Sigmoid colon (tissue), 7 donors: ENCODE results near the gene TCAP. TPM values are rescaled to one million over a fixed set of nuclear protein-coding genes. Genes with fewer than 3 reads are reported as not detected.

Experiments used
- DNase-seq: peaks from one replicate; pipeline ENCODE4 v3.0.0-alpha.2; 2019
- H3K27ac ChIP-seq, 4 donors: fragments of 200-600 bp; sonication (generic); one replicate each; pipeline ENCODE4 v1.5.1; 2016 to 2019; ENCODE audit warnings: mild to moderate bottlenecking in 1 of 4
- H3K27me3 ChIP-seq, 3 donors: fragments of 200-600 bp; sonication (generic); one replicate each; pipeline ENCODE4 v1.5.1; 2019; ENCODE audit warnings: mild to moderate bottlenecking in 1 of 3
- H3K36me3 ChIP-seq, 4 donors: fragments of 200-600 bp; sonication (generic); one replicate each; pipeline ENCODE4 v1.5.1; 2016 to 2019
- H3K4me1 ChIP-seq, 4 donors: fragments of 200-600 bp; sonication (generic); one replicate each; pipeline ENCODE4 v1.5.1; 2017 to 2019
- H3K4me3 ChIP-seq, 4 donors: fragments of 200-600 bp; sonication (generic); one replicate each; pipeline ENCODE4 v1.5.1; 2017 to 2019; ENCODE audit warnings: mild to moderate bottlenecking in 2 of 4, moderate library complexity in 1 of 4
- H3K9me3 ChIP-seq, 4 donors: fragments of 200-600 bp in 3 of 4; sonication (generic) in 3 of 4; one replicate each; pipeline versions ENCODE4 v1.5.1 to v1.6.1; 2013 to 2019
- EP300 ChIP-seq, 4 donors: sonication (generic); formaldehyde crosslinking; IDR thresholded peaks; one replicate each; pipeline ENCODE4 v1.6.1; 2017; ENCODE audit warnings: antibody characterized with exemption in 4 of 4
- POLR2A ChIP-seq, 2 donors: fragments of 450-650 bp; IDR thresholded peaks; one replicate each; pipeline ENCODE4 v1.6.1; 2016; ENCODE audit warnings: antibody characterized with exemption in 2 of 2, mild to moderate bottlenecking in 2 of 2, moderate library complexity in 2 of 2
- POLR2AphosphoS5 ChIP-seq, 4 donors: sonication (generic); formaldehyde crosslinking; IDR thresholded peaks; one replicate each; pipeline ENCODE4 v1.6.1; 2017; ENCODE audit warnings: antibody characterized with exemption in 4 of 4
- WGBS, 2 donors: extraction: QIAGEN DNeasy Blood & Tissue Kit; methylation state at CpG; one replicate each; pipeline ENCODE4 v1.1.7; 2013; 5-methylcytosine and 5-hydroxymethylcytosine counted together
- intact Hi-C: fragments of 100-400 bp; cut with DNase I; formaldehyde crosslinking; loops from one replicate; pipeline ENCODE4 v1.15.1; 2023
- polyA plus RNA-seq, 3 donors: library from polyadenylated mRNA; stranded (reverse); fragments of 200-250 nt; gene quantifications; one replicate each; pipeline ENCODE4 v1.2.3, GENCODE V29; 2013
- total RNA-seq, 4 donors: library from RNA; depleted of rRNA; stranded (reverse); fragments of >200 nt; gene quantifications; one replicate each; pipeline ENCODE4 v1.1.0, GENCODE V29; 2016
- TF ChIP-seq, protein P1 (sequence below), 4 experiments: fragments of 450-650 bp in 3 of 4; fragments of 200-600 bp in 1 of 4; IDR thresholded peaks; one replicate each; pipeline ENCODE4 v1.5.1; 2016 to 2019; ENCODE audit warnings: antibody characterized with exemption in 4 of 4, mild to moderate bottlenecking in 3 of 4, moderate library complexity in 2 of 4
- donor health status: healthy with polysubstance abuse.
- donor health status: Bipolar disorder and iron deficiency.
- donor health status: healthy.

TCAP gene
- total and polyA plus RNA-seq, 7 donors, result 0.49 to 3.5 (median 1.1) TPM; not detected in 1

DNA sequence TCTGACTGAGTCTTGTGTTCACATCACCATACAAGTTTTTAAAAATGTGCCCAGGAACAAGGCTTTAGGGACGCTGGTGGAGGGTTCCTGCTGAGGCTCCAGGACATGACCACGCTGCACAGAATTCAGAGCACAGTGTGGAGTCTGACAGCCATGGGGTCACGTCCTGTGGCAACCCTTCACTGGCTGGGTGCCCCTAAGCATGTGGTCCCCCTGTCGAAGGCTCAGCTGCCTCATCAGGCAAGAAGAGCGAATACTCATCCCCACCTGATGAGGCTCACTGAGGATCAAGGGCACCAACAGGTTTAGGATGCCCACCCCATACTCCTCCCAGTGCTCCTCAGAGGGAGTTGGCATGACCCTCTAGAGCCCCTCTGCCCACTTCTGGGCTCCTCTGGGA, 9.0 kb downstream of the TCAP start:
- H3K4me3 ChIP-seq, result no peak overlapping the region
- H3K27ac ChIP-seq, result no peak overlapping the region
- WGBS, 2 donors, result 80 to 82% methylated on average over 5 of the region's 5 CpGs
- peaks cover 0 to 6% (median 0%) of the 10 kb centered on the region in 4 donors for H3K4me1 ChIP-seq
- no peaks in the 10 kb centered on the region for H3K9me3 ChIP-seq
- DNase-seq, result no peak
- peaks cover 23 to 33% (median 30%) of the 10 kb centered on the region in 3 donors for H3K27me3 ChIP-seq
- TF ChIP-seq EP300 (IDR thresholded peaks at IDR 0.05), result no peak
- TF ChIP-seq, protein P1, sequence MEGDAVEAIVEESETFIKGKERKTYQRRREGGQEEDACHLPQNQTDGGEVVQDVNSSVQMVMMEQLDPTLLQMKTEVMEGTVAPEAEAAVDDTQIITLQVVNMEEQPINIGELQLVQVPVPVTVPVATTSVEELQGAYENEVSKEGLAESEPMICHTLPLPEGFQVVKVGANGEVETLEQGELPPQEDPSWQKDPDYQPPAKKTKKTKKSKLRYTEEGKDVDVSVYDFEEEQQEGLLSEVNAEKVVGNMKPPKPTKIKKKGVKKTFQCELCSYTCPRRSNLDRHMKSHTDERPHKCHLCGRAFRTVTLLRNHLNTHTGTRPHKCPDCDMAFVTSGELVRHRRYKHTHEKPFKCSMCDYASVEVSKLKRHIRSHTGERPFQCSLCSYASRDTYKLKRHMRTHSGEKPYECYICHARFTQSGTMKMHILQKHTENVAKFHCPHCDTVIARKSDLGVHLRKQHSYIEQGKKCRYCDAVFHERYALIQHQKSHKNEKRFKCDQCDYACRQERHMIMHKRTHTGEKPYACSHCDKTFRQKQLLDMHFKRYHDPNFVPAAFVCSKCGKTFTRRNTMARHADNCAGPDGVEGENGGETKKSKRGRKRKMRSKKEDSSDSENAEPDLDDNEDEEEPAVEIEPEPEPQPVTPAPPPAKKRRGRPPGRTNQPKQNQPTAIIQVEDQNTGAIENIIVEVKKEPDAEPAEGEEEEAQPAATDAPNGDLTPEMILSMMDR (IDR thresholded peaks at IDR 0.05), result no peak
- no peak for TF ChIP-seq POLR2AphosphoS5 (IDR thresholded peaks at IDR 0.05)
- no peak for TF ChIP-seq POLR2A (IDR thresholded peaks at IDR 0.05)
- H3K36me3 ChIP-seq, result no peaks in the 10 kb centered on the region
- intact Hi-C loops, result no loop called here

DNA sequence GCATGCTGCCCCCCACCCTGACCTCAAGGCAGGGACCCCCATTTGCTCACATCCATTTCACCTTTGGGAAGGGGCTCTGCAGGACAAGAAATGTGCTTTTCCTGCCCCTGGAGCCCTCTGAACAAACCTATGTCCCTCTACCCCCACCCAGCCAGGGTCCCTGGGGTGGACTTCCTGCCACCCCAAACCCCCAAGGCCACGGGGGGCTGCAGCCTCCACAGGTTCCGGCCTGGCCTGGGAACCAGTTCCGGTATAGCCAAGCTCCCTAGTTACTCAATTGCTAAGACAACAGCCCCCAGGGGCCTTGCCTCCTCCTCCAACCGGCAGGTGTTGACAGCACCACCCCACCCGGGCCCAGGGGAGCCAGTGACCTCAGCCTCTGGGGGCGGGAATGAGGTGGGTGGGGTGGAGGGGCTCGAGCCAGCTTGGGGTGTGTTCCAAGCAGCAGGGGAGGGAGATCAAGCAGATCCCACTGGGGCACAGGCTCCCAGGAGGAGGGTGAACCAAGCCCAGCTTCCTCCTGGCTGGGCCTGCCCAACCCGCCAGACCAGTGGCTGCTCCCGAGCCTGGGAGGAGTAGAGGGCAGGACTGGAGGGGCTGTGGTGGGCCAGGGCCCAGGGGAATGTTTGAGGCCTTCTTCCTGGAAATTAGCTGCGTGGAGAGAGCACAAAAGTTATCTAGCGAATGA, 9.7 kb downstream of the TCAP start:
- no peak overlapping the region for H3K4me3 ChIP-seq
- peaks cover 0 to 3% (median 0%) of the 10 kb centered on the region in 4 donors for H3K36me3 ChIP-seq
- H3K9me3 ChIP-seq, result no peaks in the 10 kb centered on the region
- no peak for DNase-seq
- H3K27ac ChIP-seq, result no peak overlapping the region
- intact Hi-C loops, result no loop called here
- TF ChIP-seq EP300 (IDR thresholded peaks at IDR 0.05), result no peak
- no peak for TF ChIP-seq POLR2A (IDR thresholded peaks at IDR 0.05)
- TF ChIP-seq, protein P1 (IDR thresholded peaks at IDR 0.05), result no peak
- TF ChIP-seq POLR2AphosphoS5 (IDR thresholded peaks at IDR 0.05), result no peak
- H3K4me1 ChIP-seq, result peaks cover 0 to 6% (median 0%) of the 10 kb centered on the region in 4 donors
- H3K27me3 ChIP-seq, result peaks cover 16 to 26% (median 24%) of the 10 kb centered on the region in 3 donors
- 16 to 32% methylated on average over 11 of the region's 11 CpGs for WGBS, 2 donors

DNA sequence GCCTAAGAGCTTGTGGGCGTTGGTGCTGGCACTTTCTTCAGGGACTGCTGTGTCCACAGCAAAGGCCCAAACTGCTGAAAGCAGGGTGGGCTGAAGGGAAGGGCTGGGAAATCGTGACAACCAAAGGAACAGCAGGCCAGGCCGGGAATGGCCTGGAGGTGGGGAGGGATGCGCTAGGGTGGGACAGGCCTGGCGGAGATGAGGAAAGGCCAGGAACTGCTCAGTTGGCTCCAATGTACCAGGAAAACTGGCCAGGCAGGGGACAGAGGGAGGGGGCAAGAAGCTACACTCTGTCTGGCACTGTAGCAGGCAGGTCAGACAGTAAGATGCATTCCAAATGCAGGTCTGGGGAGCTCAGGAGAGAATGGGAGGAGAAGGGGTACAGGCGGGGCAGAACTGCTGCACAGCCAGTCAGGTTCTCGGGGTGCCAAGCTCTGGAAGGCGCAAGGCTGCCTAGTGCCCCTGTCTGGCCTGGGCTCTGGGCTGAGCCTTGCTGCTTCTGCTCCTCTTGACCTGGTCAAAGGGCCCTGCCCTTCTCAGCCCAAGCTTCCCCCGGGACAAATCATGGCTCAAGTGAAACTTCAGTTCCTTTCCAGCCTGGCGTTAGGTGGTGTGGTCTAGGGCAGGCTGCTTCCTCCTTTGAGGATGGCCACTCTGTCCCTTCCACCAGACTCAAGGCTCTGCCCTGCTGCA, 10.4 kb downstream of the TCAP start:
- peaks cover 0 to 6% (median 0%) of the 10 kb centered on the region in 4 donors for H3K4me1 ChIP-seq
- no peak for DNase-seq
- TF ChIP-seq, protein P1 (IDR thresholded peaks at IDR 0.05), result no peak
- TF ChIP-seq POLR2A (IDR thresholded peaks at IDR 0.05), result no peak
- no peak for TF ChIP-seq EP300 (IDR thresholded peaks at IDR 0.05)
- TF ChIP-seq POLR2AphosphoS5 (IDR thresholded peaks at IDR 0.05), result no peak
- intact Hi-C loops, result no loop called here
- peaks cover 0 to 8% (median 0%) of the 10 kb centered on the region in 4 donors for H3K36me3 ChIP-seq
- no peak overlapping the region for H3K4me3 ChIP-seq
- H3K9me3 ChIP-seq, result no peaks in the 10 kb centered on the region
- 38 to 71% methylated on average over 10 of the region's 10 CpGs for WGBS, 2 donors
- peaks cover 11 to 20% (median 17%) of the 10 kb centered on the region in 3 donors for H3K27me3 ChIP-seq
- no peak overlapping the region for H3K27ac ChIP-seq

DNA sequence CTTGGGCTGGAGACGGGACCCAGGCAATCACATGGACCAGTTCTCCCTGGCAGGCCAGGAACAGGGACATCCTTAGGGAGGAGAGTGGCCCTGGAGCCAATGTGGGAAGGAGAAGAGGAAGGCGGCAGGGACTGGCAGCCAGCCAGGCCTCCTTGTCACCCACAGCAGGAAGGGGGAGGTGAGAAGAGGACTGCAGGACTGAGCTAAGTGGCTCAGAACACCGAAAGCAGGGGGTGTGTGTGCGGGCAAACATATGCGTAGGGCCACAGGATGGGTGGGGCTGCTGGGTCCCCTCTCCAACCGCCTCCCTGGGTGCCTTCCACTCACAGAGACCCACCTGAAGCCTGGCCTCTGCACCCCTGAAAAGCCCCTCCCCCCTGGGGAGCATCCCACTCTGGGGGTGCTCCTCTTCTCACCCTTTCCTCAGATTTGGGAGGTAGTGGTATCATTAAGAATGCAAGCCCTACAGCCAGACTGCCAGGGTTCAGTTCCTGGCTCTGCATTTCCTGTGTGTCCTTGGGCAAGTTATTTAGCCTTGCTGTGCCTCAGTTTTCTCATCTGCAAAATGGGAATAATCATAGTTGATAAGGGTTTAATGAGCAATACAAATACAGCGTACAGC, 11.2 kb downstream of the TCAP start:
- Histone ChIP-seq H3K27me3 (peaks cover 6 to 12% (median 9%) of the 10 kb centered on the region in 3 donors), H3K9me3 (no peaks in the 10 kb centered on the region), H3K4me3 (no peak overlapping the region), H3K4me1 (peaks cover 0 to 6% (median 0%) of the 10 kb centered on the region in 4 donors), H3K27ac (no peak overlapping the region), H3K36me3 (peaks cover 0 to 16% (median 0%) of the 10 kb centered on the region in 4 donors)
- intact Hi-C loops, result no loop called here
- TF ChIP-seq POLR2AphosphoS5 (IDR thresholded peaks at IDR 0.05) (no peak), EP300 (IDR thresholded peaks at IDR 0.05) (no peak), POLR2A (IDR thresholded peaks at IDR 0.05) (no peak)
- TF ChIP-seq, protein P1 (IDR thresholded peaks at IDR 0.05), result no peak
- 21 to 34% methylated on average over 7 of the region's 7 CpGs for WGBS, 2 donors
- no peak for DNase-seq
